ENCODE measurements around the gene RGS14.

Gene RGS14

DNA sequence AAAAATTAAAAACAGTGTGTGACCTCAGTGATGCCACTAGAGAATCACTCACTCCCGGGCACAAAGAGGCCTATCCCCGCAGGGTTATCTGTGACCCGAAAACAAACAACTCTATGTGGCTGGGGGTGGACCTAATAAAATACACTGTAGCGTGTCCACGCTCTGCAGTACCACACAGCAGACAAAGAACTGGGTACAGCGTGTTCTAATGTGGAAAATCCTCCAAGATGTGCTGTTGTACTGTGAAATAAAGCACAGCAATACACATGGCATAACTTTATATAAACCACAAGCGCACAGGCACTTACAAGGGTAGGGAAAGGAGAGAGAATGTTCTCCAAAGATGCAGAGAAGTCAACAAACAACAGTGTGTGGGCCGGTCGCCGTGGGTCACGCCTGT lies 18.4 kb downstream of the RGS14 start:
- no peaks in the 10 kb centered on the region for H3F3A ChIP-seq (ENCODE audit: low read depth)
- no peaks in the 10 kb centered on the region for H3K36me3 ChIP-seq (ENCODE audit: insufficient read depth, low read length)
- H3K9me3 ChIP-seq (ENCODE audit: insufficient read depth, low read depth, low read length): no peaks in the 10 kb centered on the region
- no peak overlapping the region for H3K9ac ChIP-seq (ENCODE audit: low read depth, low read length, poor library complexity, severe bottlenecking)
- peaks cover 18% of the 10 kb centered on the region for H3K4me1 ChIP-seq (ENCODE audit: insufficient read depth, low read length, poor library complexity, severe bottlenecking)
- H3K4me3 ChIP-seq (ENCODE audit: low read length, poor library complexity, severe bottlenecking): no peak overlapping the region
- H3K79me2 ChIP-seq (ENCODE audit: insufficient read depth, low read length): no peaks in the 10 kb centered on the region
- H3K9me2 ChIP-seq (replicated peaks; ENCODE audit: low read depth, low read length): no peaks in the 10 kb centered on the region
- H3K4me2 ChIP-seq (ENCODE audit: low read depth, low read length, poor library complexity, severe bottlenecking): no peak overlapping the region
- TF ChIP-seq EZH2phosphoT487 (IDR thresholded peaks at IDR 0.05; ENCODE audit: borderline replicate concordance) (no peak), CTCF (conservative IDR thresholded peaks at IDR 0.05; ENCODE audit: low read length) (no peak)
- no peaks in the 10 kb centered on the region for H4K20me1 ChIP-seq (ENCODE audit: insufficient read depth, low read length, poor library complexity, severe bottlenecking)
- no peaks in the 10 kb centered on the region for H3K27me3 ChIP-seq (ENCODE audit: insufficient read depth, low read length, poor library complexity, severe bottlenecking)
- no peak overlapping the region for H2AFZ ChIP-seq (ENCODE audit: low read length)

GRCh38 chr5:177377851-177378776 lies 20.4 kb downstream of the RGS14 start:
- Histone ChIP-seq H3K27me3 (ENCODE audit: insufficient read depth, low read length, poor library complexity, severe bottlenecking) (no peaks in the 10 kb centered on the region), H3K9me2 (replicated peaks; ENCODE audit: low read depth, low read length) (no peaks in the 10 kb centered on the region)

More at GRCh38 chr5:177377851-177378776, 20.4 kb downstream of the RGS14 start:
- H3F3A ChIP-seq (ENCODE audit: low read depth): no peaks in the 10 kb centered on the region
- H3K9ac ChIP-seq (ENCODE audit: low read depth, low read length, poor library complexity, severe bottlenecking): no peak overlapping the region
- no peak overlapping the region for H3K4me2 ChIP-seq (ENCODE audit: low read depth, low read length, poor library complexity, severe bottlenecking)
- H3K4me1 ChIP-seq (ENCODE audit: insufficient read depth, low read length, poor library complexity, severe bottlenecking): peaks cover under 1% of the 10 kb centered on the region
- H3K36me3 ChIP-seq (ENCODE audit: insufficient read depth, low read length): no peaks in the 10 kb centered on the region
- H2AFZ ChIP-seq (ENCODE audit: low read length): no peak overlapping the region
- no peak overlapping the region for H3K4me3 ChIP-seq (ENCODE audit: low read length, poor library complexity, severe bottlenecking)
- H4K20me1 ChIP-seq (ENCODE audit: insufficient read depth, low read length, poor library complexity, severe bottlenecking): no peaks in the 10 kb centered on the region
- no peaks in the 10 kb centered on the region for H3K9me3 ChIP-seq (ENCODE audit: insufficient read depth, low read depth, low read length)
- TF ChIP-seq CTCF (conservative IDR thresholded peaks at IDR 0.05; ENCODE audit: low read length) (no peak), EZH2phosphoT487 (IDR thresholded peaks at IDR 0.05; ENCODE audit: borderline replicate concordance) (no peak)
- no peaks in the 10 kb centered on the region for H3K79me2 ChIP-seq (ENCODE audit: insufficient read depth, low read length)
